IPS DF 6.9 (cell line): ENCODE data around the gene PCDH15.
"Not testable (repeated sequence)": the region's sequence is repeated elsewhere in the genome, so short reads cannot be mapped to it uniquely, and the experiment has no call there.

Experiments used
- DNase-seq: peaks from one replicate; pipeline ENCODE4 v3.0.0-alpha.2; 2013; ENCODE audit warnings: low read depth, low spot score
- H3K27ac ChIP-seq: one replicate; pipeline ENCODE4 v1.5.1; 2013; ENCODE audit warnings: low read length, control low read depth
- H3K27me3 ChIP-seq: 2 replicates; pipeline ENCODE4 v1.6.1; 2013; ENCODE audit warnings: mild to moderate bottlenecking, low read length; ENCODE audit not compliant: control insufficient read depth, insufficient read depth
- H3K36me3 ChIP-seq: 2 replicates; pipeline ENCODE4 v1.6.1; 2013; ENCODE audit warnings: low read length; ENCODE audit not compliant: control insufficient read depth, insufficient read depth
- H3K4me1 ChIP-seq: 2 replicates; pipeline ENCODE4 v1.6.1; 2013; ENCODE audit warnings: low read length; ENCODE audit not compliant: control insufficient read depth, insufficient read depth
- H3K4me3 ChIP-seq: 2 replicates; pipeline ENCODE4 v1.5.1; 2013; ENCODE audit warnings: mild to moderate bottlenecking, low read length
- H3K9me3 ChIP-seq: 2 replicates; pipeline ENCODE4 v1.6.1; 2013; ENCODE audit warnings: low read length, inconsistent platforms; ENCODE audit not compliant: control insufficient read depth, insufficient read depth
- WGBS: extraction: QIAGEN DNeasy Blood & Tissue Kit; methylation state at CpG from one replicate; pipeline ENCODE4 v1.1.7; 2013; ENCODE audit warnings: mixed read lengths, missing lambda C conversion rate; ENCODE audit not compliant: insufficient read length, insufficient coverage; 5-methylcytosine and 5-hydroxymethylcytosine counted together

PCDH15 gene

DNA sequence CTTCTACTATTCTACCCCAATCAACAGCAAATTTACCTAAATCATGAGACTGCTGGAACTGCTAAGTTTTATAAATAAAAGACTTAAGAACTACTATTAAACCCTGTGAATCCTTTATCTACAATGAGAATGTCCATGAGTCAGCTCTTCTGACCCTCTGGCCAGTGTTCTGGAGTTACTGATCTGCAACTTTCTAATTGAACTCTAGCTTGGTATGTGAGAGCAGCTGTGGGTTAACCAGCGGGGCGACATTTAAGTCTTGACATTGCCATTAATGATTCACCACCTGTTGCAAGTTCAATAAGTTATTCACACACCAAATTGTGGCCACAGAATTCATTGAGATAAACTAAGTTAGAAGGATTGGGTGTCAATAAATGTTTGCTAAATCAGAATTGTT is 359.8 kb downstream of the PCDH15 start:
- WGBS = no CpG with 5 or more reads among the region's 2 CpGs
- H3K27ac ChIP-seq = no peak overlapping the region
- H3K4me1 ChIP-seq = no peaks in the 10 kb centered on the region
- H3K9me3 ChIP-seq = no peaks in the 10 kb centered on the region
- no peak for DNase-seq
- no peaks in the 10 kb centered on the region for H3K27me3 ChIP-seq
- no peaks in the 10 kb centered on the region for H3K36me3 ChIP-seq
- H3K4me3 ChIP-seq = no peak overlapping the region

DNA sequence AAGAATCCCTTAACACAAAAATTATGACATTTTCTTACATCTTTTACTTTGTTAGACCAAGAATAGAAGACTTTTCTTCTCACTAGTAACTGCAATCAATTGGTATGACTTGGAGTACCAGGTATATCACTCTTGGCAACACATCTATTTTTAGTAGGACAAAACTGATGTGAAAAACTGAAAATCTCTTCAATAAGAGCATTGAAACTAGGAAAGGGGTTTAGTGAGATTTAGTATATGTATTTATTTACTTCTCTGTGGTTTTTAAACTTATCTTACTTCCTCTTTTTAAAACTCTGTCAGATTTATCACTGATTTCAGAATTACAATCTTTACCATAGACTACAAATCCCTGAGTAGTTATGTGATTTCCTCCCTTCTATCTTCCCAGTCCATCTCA is 366.2 kb downstream of the PCDH15 start:
- Histone ChIP-seq H3K36me3 (no peaks in the 10 kb centered on the region), H3K27ac (no peak overlapping the region), H3K4me1 (no peaks in the 10 kb centered on the region), H3K9me3 (no peaks in the 10 kb centered on the region), H3K27me3 (no peaks in the 10 kb centered on the region), H3K4me3 (no peak overlapping the region)
- DNase-seq = no peak

- no peak overlapping the region for H3K4me3 ChIP-seq
- no peak overlapping the region for H3K27ac ChIP-seq
- no peaks in the 10 kb centered on the region for H3K36me3 ChIP-seq
- no peaks in the 10 kb centered on the region for H3K9me3 ChIP-seq
- H3K4me1 ChIP-seq = no peaks in the 10 kb centered on the region
- WGBS = no CpG with 5 or more reads among the region's 1 CpG
- no peak for DNase-seq
- H3K27me3 ChIP-seq = no peaks in the 10 kb centered on the region
These were observed 385.5 kb downstream of the PCDH15 start for GRCh38 chr10:54415483-54415882.

- Histone ChIP-seq H3K36me3 (no peaks in the 10 kb centered on the region), H3K9me3 (no peaks in the 10 kb centered on the region), H3K27ac (no peak overlapping the region), H3K4me1 (no peaks in the 10 kb centered on the region), H3K4me3 (no peak overlapping the region), H3K27me3 (no peaks in the 10 kb centered on the region)
- no CpG with 5 or more reads among the region's 1 CpG for WGBS
- DNase-seq = peak; percentile 33
These were observed 398.5 kb downstream of the PCDH15 start for GRCh38 chr10:54402576-54402975.

GRCh38 chr10:54396031-54396430 is 405.0 kb downstream of the PCDH15 start:
- Histone ChIP-seq H3K4me3 (no peak overlapping the region), H3K4me1 (no peaks in the 10 kb centered on the region), H3K36me3 (no peaks in the 10 kb centered on the region), H3K9me3 (no peaks in the 10 kb centered on the region), H3K27me3 (no peaks in the 10 kb centered on the region), H3K27ac (no peak overlapping the region)
- no CpG with 5 or more reads among the region's 6 CpGs for WGBS
- DNase-seq = no peak

- H3K9me3 ChIP-seq, H3K36me3 ChIP-seq, DNase-seq, H3K4me1 ChIP-seq, H3K27me3 ChIP-seq, H3K4me3 ChIP-seq, H3K27ac ChIP-seq: not testable (repeated sequence)
- WGBS = no CpG with 5 or more reads among the region's 6 CpGs
These were observed 406.4 kb downstream of the PCDH15 start for GRCh38 chr10:54394598-54394997.

- no peak overlapping the region for H3K27ac ChIP-seq
- DNase-seq = no peak
- no peaks in the 10 kb centered on the region for H3K36me3 ChIP-seq
These were observed 428.9 kb downstream of the PCDH15 start for GRCh38 chr10:54372179-54372578.

GRCh38 chr10:54368984-54369383 is 432.0 kb downstream of the PCDH15 start:
- no peaks in the 10 kb centered on the region for H3K4me1 ChIP-seq
- H3K9me3 ChIP-seq = no peaks in the 10 kb centered on the region
- H3K4me3 ChIP-seq = no peak overlapping the region
- no peak overlapping the region for H3K27ac ChIP-seq
- no peaks in the 10 kb centered on the region for H3K27me3 ChIP-seq
- no peak for DNase-seq
- WGBS = no CpG with 5 or more reads among the region's 3 CpGs
- no peaks in the 10 kb centered on the region for H3K36me3 ChIP-seq

More at GRCh38 chr10:54372179-54372578, 428.9 kb downstream of the PCDH15 start:
- Histone ChIP-seq H3K4me1 (no peaks in the 10 kb centered on the region), H3K27me3 (no peaks in the 10 kb centered on the region), H3K9me3 (no peaks in the 10 kb centered on the region), H3K4me3 (no peak overlapping the region)
- WGBS = no CpG with 5 or more reads among the region's 1 CpG

GRCh38 chr10:54363390-54363789 is 437.6 kb downstream of the PCDH15 start:
- DNase-seq = no peak
- Histone ChIP-seq H3K27me3 (no peaks in the 10 kb centered on the region), H3K9me3 (no peaks in the 10 kb centered on the region), H3K27ac (no peak overlapping the region), H3K36me3 (no peaks in the 10 kb centered on the region), H3K4me1 (no peaks in the 10 kb centered on the region), H3K4me3 (no peak overlapping the region)
- WGBS = no CpG with 5 or more reads among the region's 1 CpG

DNA sequence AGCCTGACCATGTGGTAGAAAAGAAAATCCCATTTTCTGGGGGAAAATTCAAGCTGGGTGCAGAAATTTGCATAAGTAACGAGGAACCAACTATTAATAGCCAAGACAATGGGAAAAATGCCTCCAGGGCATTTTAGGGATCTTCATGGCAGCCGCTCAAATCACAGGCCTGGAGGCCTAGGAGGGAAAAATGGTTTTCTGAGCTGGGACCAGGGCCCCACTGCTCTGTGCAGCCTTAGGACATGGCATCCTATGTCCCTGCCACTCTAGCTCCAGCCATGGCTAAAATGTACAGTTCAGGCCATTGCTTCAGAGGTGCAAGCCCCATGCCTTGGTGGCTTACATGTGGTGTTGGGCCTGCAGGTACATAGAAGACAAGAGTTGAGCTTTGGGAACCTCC is 459.0 kb downstream of the PCDH15 start:
- WGBS = no CpG with 5 or more reads among the region's 2 CpGs
- H3K36me3 ChIP-seq = no peaks in the 10 kb centered on the region

DNA sequence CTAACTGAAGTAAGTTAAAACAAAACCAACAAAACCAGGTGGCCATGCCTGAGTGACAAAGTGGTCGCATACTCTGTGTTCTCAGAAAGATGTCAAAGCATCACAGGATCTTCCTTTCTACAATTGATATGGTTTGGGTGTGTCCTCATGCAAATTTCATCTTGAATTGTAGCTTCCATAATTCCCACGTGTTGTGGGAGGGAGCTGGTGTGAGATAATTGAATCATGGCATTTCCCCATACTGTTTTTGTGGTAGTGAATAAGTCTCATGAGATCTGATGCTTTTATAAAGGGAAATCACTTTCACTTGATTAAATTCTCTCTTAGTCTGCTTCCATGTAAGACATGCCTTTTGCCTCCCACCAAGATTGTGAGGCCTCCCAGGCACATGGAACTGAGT is 465.7 kb downstream of the PCDH15 start:
- no peak overlapping the region for H3K27ac ChIP-seq
- no peak for DNase-seq
- no peaks in the 10 kb centered on the region for H3K9me3 ChIP-seq
- H3K27me3 ChIP-seq = no peaks in the 10 kb centered on the region
- H3K4me1 ChIP-seq = no peaks in the 10 kb centered on the region
- no peak overlapping the region for H3K4me3 ChIP-seq
- no peaks in the 10 kb centered on the region for H3K36me3 ChIP-seq
- no CpG with 5 or more reads among the region's 2 CpGs for WGBS

More for the DNA sequence above, 459.0 kb downstream of the PCDH15 start:
- H3K9me3 ChIP-seq = peaks cover 4% of the 10 kb centered on the region
- H3K27me3 ChIP-seq = no peaks in the 10 kb centered on the region
- H3K4me1 ChIP-seq = no peaks in the 10 kb centered on the region
- DNase-seq = no peak
- no peak overlapping the region for H3K4me3 ChIP-seq
- no peak overlapping the region for H3K27ac ChIP-seq
